ENCODE measurements around the gene BORCS8.

BORCS8 gene

DNA sequence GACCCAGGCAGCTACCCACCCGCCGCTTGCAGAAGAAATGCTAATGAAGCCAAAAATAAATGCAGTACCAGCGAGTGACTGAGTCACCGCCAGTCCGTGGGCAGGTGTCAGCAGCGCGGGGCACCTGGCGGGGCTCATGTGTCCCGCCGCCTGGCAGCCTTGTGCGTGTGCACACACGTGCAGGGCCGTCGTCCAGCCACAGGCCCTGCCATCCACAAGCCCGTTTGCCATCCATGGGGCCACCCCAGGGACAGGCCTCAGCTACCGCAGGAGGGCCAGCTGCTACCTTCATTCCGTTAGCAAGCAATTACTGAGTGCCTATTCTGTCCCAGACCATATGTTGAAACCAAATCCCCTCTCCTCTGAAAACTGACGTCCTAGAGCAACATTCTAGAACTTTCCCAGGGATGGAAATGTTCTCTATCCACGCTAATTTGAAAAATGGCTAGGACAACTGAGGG, 40.3 kb upstream of the BORCS8 start:
- no peak overlapping the region for H3K4me3 ChIP-seq (ENCODE audit: control insufficient read depth, low read depth, low read length)
- no peak for DNase-seq (ENCODE audit: low read depth)
- TF ChIP-seq, protein P1, sequence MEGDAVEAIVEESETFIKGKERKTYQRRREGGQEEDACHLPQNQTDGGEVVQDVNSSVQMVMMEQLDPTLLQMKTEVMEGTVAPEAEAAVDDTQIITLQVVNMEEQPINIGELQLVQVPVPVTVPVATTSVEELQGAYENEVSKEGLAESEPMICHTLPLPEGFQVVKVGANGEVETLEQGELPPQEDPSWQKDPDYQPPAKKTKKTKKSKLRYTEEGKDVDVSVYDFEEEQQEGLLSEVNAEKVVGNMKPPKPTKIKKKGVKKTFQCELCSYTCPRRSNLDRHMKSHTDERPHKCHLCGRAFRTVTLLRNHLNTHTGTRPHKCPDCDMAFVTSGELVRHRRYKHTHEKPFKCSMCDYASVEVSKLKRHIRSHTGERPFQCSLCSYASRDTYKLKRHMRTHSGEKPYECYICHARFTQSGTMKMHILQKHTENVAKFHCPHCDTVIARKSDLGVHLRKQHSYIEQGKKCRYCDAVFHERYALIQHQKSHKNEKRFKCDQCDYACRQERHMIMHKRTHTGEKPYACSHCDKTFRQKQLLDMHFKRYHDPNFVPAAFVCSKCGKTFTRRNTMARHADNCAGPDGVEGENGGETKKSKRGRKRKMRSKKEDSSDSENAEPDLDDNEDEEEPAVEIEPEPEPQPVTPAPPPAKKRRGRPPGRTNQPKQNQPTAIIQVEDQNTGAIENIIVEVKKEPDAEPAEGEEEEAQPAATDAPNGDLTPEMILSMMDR (conservative IDR thresholded peaks at IDR 0.05; ENCODE audit: control insufficient read depth, insufficient read depth, low read depth, low read length), result no peak

DNA sequence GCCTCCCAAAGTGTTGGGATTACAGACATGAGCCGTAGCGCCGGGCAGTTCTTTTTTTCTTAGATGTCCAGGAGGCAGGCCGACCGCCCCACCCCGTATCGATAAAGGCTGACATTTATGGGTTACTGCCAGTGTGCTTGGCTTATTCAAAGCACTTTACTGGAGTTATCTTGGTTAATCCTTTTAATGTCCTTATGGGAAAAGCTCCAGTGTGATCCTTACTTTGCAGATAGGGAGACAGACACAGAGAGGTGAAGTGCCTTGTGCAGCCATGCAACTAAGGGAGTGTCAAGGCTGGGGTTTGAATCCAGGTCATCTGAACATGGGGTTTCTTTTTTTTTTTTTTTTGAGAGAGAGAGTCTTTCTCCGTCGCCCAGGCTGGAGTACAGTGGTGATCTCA, 39.0 kb upstream of the BORCS8 start:
- TF ChIP-seq, protein P1 (conservative IDR thresholded peaks at IDR 0.05; ENCODE audit: control insufficient read depth, insufficient read depth, low read depth, low read length), result no peak
- H3K4me3 ChIP-seq (ENCODE audit: control insufficient read depth, low read depth, low read length), result no peak overlapping the region
- no peak for DNase-seq (ENCODE audit: low read depth)

- TF ChIP-seq, protein P1 (conservative IDR thresholded peaks at IDR 0.05; ENCODE audit: control insufficient read depth, insufficient read depth, low read depth, low read length), result no peak
- DNase-seq (ENCODE audit: low read depth), result no peak
Observed at GRCh38 chr19:19229701-19230100, 37.7 kb upstream of the BORCS8 start.

GRCh38 chr19:19227217-19227616, 35.3 kb upstream of the BORCS8 start:
- TF ChIP-seq, protein P1 (conservative IDR thresholded peaks at IDR 0.05; ENCODE audit: control insufficient read depth, insufficient read depth, low read depth, low read length), result no peak
- no peak overlapping the region for H3K4me3 ChIP-seq (ENCODE audit: control insufficient read depth, low read depth, low read length)
- DNase-seq (ENCODE audit: low read depth), result no peak

More at GRCh38 chr19:19229701-19230100, 37.7 kb upstream of the BORCS8 start:
- H3K4me3 ChIP-seq (ENCODE audit: control insufficient read depth, low read depth, low read length), result no peak overlapping the region

- no peak for DNase-seq (ENCODE audit: low read depth)
- TF ChIP-seq, protein P1 (conservative IDR thresholded peaks at IDR 0.05; ENCODE audit: control insufficient read depth, insufficient read depth, low read depth, low read length), result no peak
- no peak overlapping the region for H3K4me3 ChIP-seq (ENCODE audit: control insufficient read depth, low read depth, low read length)
Observed at GRCh38 chr19:19226663-19227062, 34.7 kb upstream of the BORCS8 start.

- DNase-seq (ENCODE audit: low read depth), result no peak
- TF ChIP-seq, protein P1 (conservative IDR thresholded peaks at IDR 0.05; ENCODE audit: control insufficient read depth, insufficient read depth, low read depth, low read length), result no peak
- no peak overlapping the region for H3K4me3 ChIP-seq (ENCODE audit: control insufficient read depth, low read depth, low read length)
Observed at GRCh38 chr19:19226204-19226603, 34.3 kb upstream of the BORCS8 start.
